Liver (tissue), 9 donors: ENCODE data around the gene CACNA1B. TPM values are rescaled to one million over a fixed set of nuclear protein-coding genes. Genes with fewer than 3 reads are reported as not detected.

ENCODE experiments used
- DNase-seq: peaks from one replicate; pipeline ENCODE4 v3.0.0-alpha.2; 2017; ENCODE audit warnings: low spot score
- H3K27ac ChIP-seq, 2 donors: one replicate each; pipeline ENCODE4 v1.7.0; 2013; ENCODE audit warnings: inconsistent platforms in 2 of 2, low read length in 2 of 2, control low read depth in 1 of 2, low read depth in 1 of 2, mild to moderate bottlenecking in 1 of 2
- H3K27me3 ChIP-seq, 4 donors: one replicate each; pipeline versions ENCODE4 v1.6.1 to v1.7.0; 2013; ENCODE audit warnings: low read length in 3 of 4, inconsistent platforms in 1 of 4, mild to moderate bottlenecking in 1 of 4, moderate library complexity in 1 of 4; ENCODE audit not compliant: control insufficient read depth in 4 of 4, insufficient read depth in 4 of 4
- H3K36me3 ChIP-seq, 4 donors: one replicate each; pipeline versions ENCODE4 v1.6.1 to v1.7.0; 2013; ENCODE audit warnings: low read length in 3 of 4, mild to moderate bottlenecking in 3 of 4, low read depth in 1 of 4, moderate library complexity in 1 of 4; ENCODE audit not compliant: control insufficient read depth in 4 of 4, insufficient read depth in 3 of 4
- H3K4me1 ChIP-seq, 4 donors: one replicate each; pipeline versions ENCODE4 v1.6.1 to v1.7.0; 2013; ENCODE audit warnings: low read length in 3 of 4, mild to moderate bottlenecking in 3 of 4, moderate library complexity in 1 of 4; ENCODE audit not compliant: control insufficient read depth in 4 of 4, insufficient read depth in 4 of 4
- H3K4me3 ChIP-seq, 3 donors: one replicate each; pipeline versions ENCODE4 v1.6.1 to v1.7.0; 2013; ENCODE audit warnings: low read length in 3 of 3, control low read depth in 1 of 3, low read depth in 1 of 3, mild to moderate bottlenecking in 1 of 3
- H3K9ac ChIP-seq, 2 donors: one replicate each; pipeline ENCODE4 v1.7.0; 2013; ENCODE audit warnings: low read length in 2 of 2, mild to moderate bottlenecking in 2 of 2, moderate library complexity in 2 of 2, control low read depth in 1 of 2, low read depth in 1 of 2
- H3K9me3 ChIP-seq, 4 donors: one replicate each; pipeline versions ENCODE4 v1.6.1 to v1.7.0; 2013; ENCODE audit warnings: low read length in 3 of 4; ENCODE audit not compliant: control insufficient read depth in 4 of 4
- ATF3 ChIP-seq: IDR thresholded peaks from 2 replicates; pipeline ENCODE4 v1.6.1; 2016; ENCODE audit warnings: antibody characterized with exemption
- EGR1 ChIP-seq, 2 donors: IDR thresholded peaks; 2 replicates each; pipeline ENCODE4 v1.6.1; 2016 to 2018; ENCODE audit warnings: antibody characterized with exemption in 2 of 2, low read depth in 2 of 2
- FOXA1 ChIP-seq: IDR thresholded peaks from 2 replicates; pipeline ENCODE4 v1.6.1; 2016; ENCODE audit warnings: antibody characterized with exemption
- FOXA2 ChIP-seq: IDR thresholded peaks from 2 replicates; pipeline ENCODE4 v1.6.1; 2016; ENCODE audit warnings: antibody characterized with exemption
- GABPA ChIP-seq, 2 donors: IDR thresholded peaks in 1 of 2; conservative IDR thresholded peaks in 1 of 2; 2 replicates each; pipeline ENCODE4 v1.6.1; 2016; ENCODE audit warnings: antibody characterized with exemption in 2 of 2, mild to moderate bottlenecking in 1 of 2, moderate library complexity in 1 of 2
- HNF4A ChIP-seq, 2 donors: conservative IDR thresholded peaks; 2 replicates each; pipeline ENCODE4 v1.6.1; 2016; ENCODE audit warnings: antibody characterized with exemption in 2 of 2, mild to moderate bottlenecking in 2 of 2
- HNF4G ChIP-seq: IDR thresholded peaks from 2 replicates; pipeline ENCODE4 v1.6.1; 2016; ENCODE audit warnings: antibody characterized with exemption
- JUND ChIP-seq, 2 donors: IDR thresholded peaks; 2 replicates each; pipeline ENCODE4 v1.6.1; 2016; ENCODE audit warnings: antibody characterized with exemption in 2 of 2
- NR2F2 ChIP-seq: IDR thresholded peaks from 2 replicates; pipeline ENCODE4 v1.6.1; 2016; ENCODE audit warnings: antibody characterized with exemption
- RAD21 ChIP-seq, 2 donors: IDR thresholded peaks; 2 replicates each; pipeline ENCODE4 v1.6.1; 2016; ENCODE audit warnings: antibody characterized with exemption in 2 of 2, mild to moderate bottlenecking in 2 of 2
- RXRA ChIP-seq, 2 donors: IDR thresholded peaks; 2 replicates each; pipeline ENCODE4 v1.6.1; 2017 to 2018; ENCODE audit warnings: antibody characterized with exemption in 2 of 2, mild to moderate bottlenecking in 1 of 2
- SP1 ChIP-seq: IDR thresholded peaks from 2 replicates; pipeline ENCODE4 v1.6.1; 2018; ENCODE audit warnings: antibody characterized with exemption, mild to moderate bottlenecking
- TAF1 ChIP-seq: conservative IDR thresholded peaks from 2 replicates; pipeline ENCODE4 v1.6.1; 2016; ENCODE audit warnings: antibody characterized with exemption, mild to moderate bottlenecking
- YY1 ChIP-seq: IDR thresholded peaks from 2 replicates; pipeline ENCODE4 v1.6.1; 2016; ENCODE audit warnings: antibody characterized with exemption, mild to moderate bottlenecking
- ZBTB33 ChIP-seq: IDR thresholded peaks from 2 replicates; pipeline ENCODE4 v1.6.1; 2016; ENCODE audit warnings: antibody characterized with exemption
- WGBS: extraction: QIAGEN DNeasy Blood & Tissue Kit; methylation state at CpG from one replicate; pipeline ENCODE4 v1.1.7; 2013; 5-methylcytosine and 5-hydroxymethylcytosine counted together
- polyA plus RNA-seq, 2 donors: library from polyadenylated mRNA; stranded (reverse) in 1 of 2; unstranded in 1 of 2; fragments of 200-250 nt in 1 of 2; fragments of >200 nt in 1 of 2; fragmentation: Nextera tagmentation in 1 of 2; extraction: Ambion mirVana in 1 of 2; gene quantifications; one replicate each; pipeline versions ENCODE4 v1.2.1 to v1.2.3, GENCODE V29; 2013 to 2015
- total RNA-seq, 2 donors: library from RNA; depleted of rRNA; stranded (reverse); fragments of >200 nt; gene quantifications; one replicate each; pipeline ENCODE4 v1.2.3, GENCODE V29; 2014
- TF ChIP-seq, protein P1 (sequence below): fragments of 150-350 bp; IDR thresholded peaks from 2 replicates; pipeline ENCODE4 v1.5.1; 2017; ENCODE audit warnings: improper control_type of control experiment, low read depth, low read length; ENCODE audit not compliant: missing input control
- TF ChIP-seq, protein P2 (sequence below): IDR thresholded peaks from 2 replicates; pipeline ENCODE4 v1.6.1; 2016; ENCODE audit warnings: antibody characterized with exemption
- TF ChIP-seq, protein P3 (sequence below): IDR thresholded peaks from 2 replicates; pipeline ENCODE4 v1.6.1; 2016; ENCODE audit warnings: antibody characterized with exemption, mild to moderate bottlenecking
- donor health status: healthy.
- donor health status: healthy.
- donor health status: healthy.
- donor health status: healthy.
- donor health status: healthy.

Gene CACNA1B
- total and polyA plus RNA-seq, 4 donors = under 0.01 to 0.05 TPM; not detected in 2

DNA sequence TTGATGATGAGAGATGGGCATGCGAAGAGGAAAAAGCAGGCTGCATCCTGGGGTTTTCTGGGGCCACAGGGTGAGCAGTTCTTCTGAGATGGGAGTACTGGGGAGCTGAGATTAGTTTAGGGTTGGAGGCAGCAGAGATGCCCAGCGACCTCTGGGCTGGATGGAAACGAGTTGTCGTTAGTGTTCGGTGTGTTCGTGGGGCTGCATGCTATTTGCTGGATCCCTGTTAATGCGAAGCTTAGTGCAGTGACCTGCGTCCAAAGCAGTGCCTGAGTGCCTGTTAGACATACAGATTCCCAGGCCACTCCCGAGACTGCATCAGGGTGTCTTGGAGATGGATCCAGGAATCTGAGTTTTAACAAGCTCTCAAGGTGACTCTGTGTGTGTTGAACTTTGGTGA lies 201.3 kb downstream of the CACNA1B start:
- H3K4me1 ChIP-seq = no peaks in the 10 kb centered on the region
- WGBS = 86% methylated on average over 9 of the region's 9 CpGs
- no peak overlapping the region for H3K4me3 ChIP-seq
- no peaks in the 10 kb centered on the region for H3K36me3 ChIP-seq
- no peak overlapping the region for H3K9ac ChIP-seq
- peaks cover 0 to 3% (median 0%) of the 10 kb centered on the region in 4 donors for H3K9me3 ChIP-seq
- H3K27ac ChIP-seq = no peak overlapping the region
- no peaks in the 10 kb centered on the region for H3K27me3 ChIP-seq
- no peak for DNase-seq
- TF ChIP-seq FOXA1 (no peak), HNF4G (no peak), ZBTB33 (no peak), FOXA2 (no peak), HNF4A (conservative IDR thresholded peaks at IDR 0.05) (no peak), EGR1 (IDR thresholded peaks at IDR 0.05; ENCODE audit: low read depth in 2 of 2) (no peak), SP1 (no peak)
- TF ChIP-seq, protein P1, sequence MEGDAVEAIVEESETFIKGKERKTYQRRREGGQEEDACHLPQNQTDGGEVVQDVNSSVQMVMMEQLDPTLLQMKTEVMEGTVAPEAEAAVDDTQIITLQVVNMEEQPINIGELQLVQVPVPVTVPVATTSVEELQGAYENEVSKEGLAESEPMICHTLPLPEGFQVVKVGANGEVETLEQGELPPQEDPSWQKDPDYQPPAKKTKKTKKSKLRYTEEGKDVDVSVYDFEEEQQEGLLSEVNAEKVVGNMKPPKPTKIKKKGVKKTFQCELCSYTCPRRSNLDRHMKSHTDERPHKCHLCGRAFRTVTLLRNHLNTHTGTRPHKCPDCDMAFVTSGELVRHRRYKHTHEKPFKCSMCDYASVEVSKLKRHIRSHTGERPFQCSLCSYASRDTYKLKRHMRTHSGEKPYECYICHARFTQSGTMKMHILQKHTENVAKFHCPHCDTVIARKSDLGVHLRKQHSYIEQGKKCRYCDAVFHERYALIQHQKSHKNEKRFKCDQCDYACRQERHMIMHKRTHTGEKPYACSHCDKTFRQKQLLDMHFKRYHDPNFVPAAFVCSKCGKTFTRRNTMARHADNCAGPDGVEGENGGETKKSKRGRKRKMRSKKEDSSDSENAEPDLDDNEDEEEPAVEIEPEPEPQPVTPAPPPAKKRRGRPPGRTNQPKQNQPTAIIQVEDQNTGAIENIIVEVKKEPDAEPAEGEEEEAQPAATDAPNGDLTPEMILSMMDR = no peak

DNA sequence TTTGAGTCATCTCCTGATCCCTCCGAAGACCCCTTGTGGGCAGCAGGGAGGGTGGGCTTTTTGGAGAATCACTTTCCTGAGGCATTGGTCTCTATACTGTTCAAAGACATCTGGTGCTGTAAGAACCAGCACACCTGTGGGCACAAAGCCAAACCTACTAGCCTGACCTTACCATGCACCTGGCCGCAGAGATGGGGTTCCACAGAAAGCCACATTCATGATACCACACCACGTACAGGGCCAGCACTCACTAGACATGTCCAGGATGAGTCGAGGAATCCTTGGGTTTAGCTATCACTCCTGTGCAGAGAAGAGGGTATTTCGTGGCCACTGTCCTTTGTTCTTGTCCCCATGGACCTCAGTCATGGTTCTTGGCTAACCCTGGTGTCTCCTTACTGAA lies 203.4 kb downstream of the CACNA1B start:
- H3K27ac ChIP-seq = no peak overlapping the region
- H3K9ac ChIP-seq = no peak overlapping the region
- no peaks in the 10 kb centered on the region for H3K36me3 ChIP-seq
- peak; percentile 8 for DNase-seq
- peaks cover 0 to 2% (median 0%) of the 10 kb centered on the region in 4 donors for H3K27me3 ChIP-seq
- no peak overlapping the region for H3K4me3 ChIP-seq
- no peak for TF ChIP-seq HNF4A (conservative IDR thresholded peaks at IDR 0.05)
- TF ChIP-seq RAD21 (IDR thresholded peaks at IDR 0.05) = no peak
- TF ChIP-seq, protein P1 = no peak
- no peak for TF ChIP-seq EGR1 (IDR thresholded peaks at IDR 0.05; ENCODE audit: low read depth in 2 of 2)
- TF ChIP-seq SP1 = no peak
- TF ChIP-seq GABPA (IDR thresholded peaks at IDR 0.05 in 1 of 2, conservative IDR thresholded peaks at IDR 0.05 in 1 of 2) = no peak
- TF ChIP-seq NR2F2 = no peak
- TF ChIP-seq ZBTB33 = no peak
- TF ChIP-seq TAF1 = no peak
- TF ChIP-seq HNF4G = no peak
- TF ChIP-seq, protein P2, sequence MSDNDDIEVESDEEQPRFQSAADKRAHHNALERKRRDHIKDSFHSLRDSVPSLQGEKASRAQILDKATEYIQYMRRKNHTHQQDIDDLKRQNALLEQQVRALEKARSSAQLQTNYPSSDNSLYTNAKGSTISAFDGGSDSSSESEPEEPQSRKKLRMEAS = no peak
- no peak for TF ChIP-seq FOXA1
- TF ChIP-seq, protein P3, sequence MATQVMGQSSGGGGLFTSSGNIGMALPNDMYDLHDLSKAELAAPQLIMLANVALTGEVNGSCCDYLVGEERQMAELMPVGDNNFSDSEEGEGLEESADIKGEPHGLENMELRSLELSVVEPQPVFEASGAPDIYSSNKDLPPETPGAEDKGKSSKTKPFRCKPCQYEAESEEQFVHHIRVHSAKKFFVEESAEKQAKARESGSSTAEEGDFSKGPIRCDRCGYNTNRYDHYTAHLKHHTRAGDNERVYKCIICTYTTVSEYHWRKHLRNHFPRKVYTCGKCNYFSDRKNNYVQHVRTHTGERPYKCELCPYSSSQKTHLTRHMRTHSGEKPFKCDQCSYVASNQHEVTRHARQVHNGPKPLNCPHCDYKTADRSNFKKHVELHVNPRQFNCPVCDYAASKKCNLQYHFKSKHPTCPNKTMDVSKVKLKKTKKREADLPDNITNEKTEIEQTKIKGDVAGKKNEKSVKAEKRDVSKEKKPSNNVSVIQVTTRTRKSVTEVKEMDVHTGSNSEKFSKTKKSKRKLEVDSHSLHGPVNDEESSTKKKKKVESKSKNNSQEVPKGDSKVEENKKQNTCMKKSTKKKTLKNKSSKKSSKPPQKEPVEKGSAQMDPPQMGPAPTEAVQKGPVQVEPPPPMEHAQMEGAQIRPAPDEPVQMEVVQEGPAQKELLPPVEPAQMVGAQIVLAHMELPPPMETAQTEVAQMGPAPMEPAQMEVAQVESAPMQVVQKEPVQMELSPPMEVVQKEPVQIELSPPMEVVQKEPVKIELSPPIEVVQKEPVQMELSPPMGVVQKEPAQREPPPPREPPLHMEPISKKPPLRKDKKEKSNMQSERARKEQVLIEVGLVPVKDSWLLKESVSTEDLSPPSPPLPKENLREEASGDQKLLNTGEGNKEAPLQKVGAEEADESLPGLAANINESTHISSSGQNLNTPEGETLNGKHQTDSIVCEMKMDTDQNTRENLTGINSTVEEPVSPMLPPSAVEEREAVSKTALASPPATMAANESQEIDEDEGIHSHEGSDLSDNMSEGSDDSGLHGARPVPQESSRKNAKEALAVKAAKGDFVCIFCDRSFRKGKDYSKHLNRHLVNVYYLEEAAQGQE = no peak
- no peak for TF ChIP-seq JUND (IDR thresholded peaks at IDR 0.05)
- TF ChIP-seq RXRA (IDR thresholded peaks at IDR 0.05) = no peak
- TF ChIP-seq YY1 = no peak
- no peak for TF ChIP-seq ATF3
- H3K4me1 ChIP-seq = no peaks in the 10 kb centered on the region
- WGBS = 74% methylated on average over 5 of the region's 5 CpGs
- H3K9me3 ChIP-seq = peaks cover 0 to 14% (median 5%) of the 10 kb centered on the region in 4 donors
